SHP77 (cell line): Measurements from ENCODE around the gene ENTPD6.
"Not testable (repeated sequence)": the region's sequence is repeated elsewhere in the genome, so short reads cannot be mapped to it uniquely, and the experiment has no call there.

Source experiments
- DNase-seq, 2 experiments: peaks; one replicate each; lab custom pipeline; 2025; lab: John Stamatoyannopoulos, UW

The ENTPD6 gene

GRCh38 chr20:25223765-25224720, 28.5 kb downstream of the ENTPD6 start:
- DNase-seq = no peak

DNA sequence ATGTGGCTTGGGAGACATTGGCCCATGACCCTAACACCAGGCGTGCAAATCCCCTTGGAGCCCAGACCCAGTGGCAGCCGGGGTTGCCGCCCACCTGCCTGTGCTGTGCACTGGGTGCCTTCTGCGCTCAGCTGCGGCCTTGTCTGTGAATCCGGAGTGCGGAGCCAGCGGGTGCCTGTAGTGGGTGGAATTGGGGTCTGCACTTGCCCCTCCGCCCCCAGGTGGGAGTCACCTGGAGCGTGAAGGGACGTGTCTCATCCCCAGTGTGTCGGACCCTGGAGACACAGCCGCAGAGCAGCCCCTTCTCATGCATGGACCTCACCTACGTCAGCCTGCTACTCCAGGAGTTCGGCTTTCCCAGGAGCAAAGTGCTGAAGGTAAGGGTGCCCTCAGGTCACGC, 29.4 kb downstream of the ENTPD6 start:
- DNase-seq = no peak

GRCh38 chr20:25225642-25226432, 30.3 kb downstream of the ENTPD6 start:
- no peak for DNase-seq

- DNase-seq = no peak
These were observed 31.2 kb downstream of the ENTPD6 start for GRCh38 chr20:25226433-25227316.

DNA sequence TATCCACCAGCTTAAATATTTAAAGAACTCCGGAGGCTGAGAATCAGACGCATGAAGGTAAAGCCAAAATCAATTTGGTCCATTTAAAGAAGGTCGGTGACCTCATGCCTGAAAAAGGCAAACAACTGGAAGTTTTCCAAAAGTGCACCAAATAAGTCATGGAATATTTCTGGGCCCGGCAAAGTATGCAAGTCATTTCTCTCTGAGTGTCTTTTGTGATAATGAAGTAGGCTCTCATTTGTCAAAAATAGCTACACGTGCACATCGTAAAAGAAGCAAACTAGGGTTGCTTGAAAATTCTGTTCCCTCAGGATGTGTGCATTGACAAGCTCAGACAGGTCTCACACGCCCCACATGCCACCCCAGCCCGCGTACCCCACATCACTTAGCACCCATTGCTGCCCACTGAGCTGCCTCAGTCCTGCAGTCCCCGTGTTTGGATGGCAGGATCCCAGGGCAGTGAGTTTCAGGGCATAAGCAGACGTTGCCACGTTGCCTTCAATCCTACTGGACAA, 31.9 kb downstream of the ENTPD6 start:
- DNase-seq = no peak

- no peak for DNase-seq
These were observed 34.1 kb downstream of the ENTPD6 start for GRCh38 chr20:25229486-25230165.

GRCh38 chr20:25230166-25230831, 34.8 kb downstream of the ENTPD6 start:
- DNase-seq = no peak

DNA sequence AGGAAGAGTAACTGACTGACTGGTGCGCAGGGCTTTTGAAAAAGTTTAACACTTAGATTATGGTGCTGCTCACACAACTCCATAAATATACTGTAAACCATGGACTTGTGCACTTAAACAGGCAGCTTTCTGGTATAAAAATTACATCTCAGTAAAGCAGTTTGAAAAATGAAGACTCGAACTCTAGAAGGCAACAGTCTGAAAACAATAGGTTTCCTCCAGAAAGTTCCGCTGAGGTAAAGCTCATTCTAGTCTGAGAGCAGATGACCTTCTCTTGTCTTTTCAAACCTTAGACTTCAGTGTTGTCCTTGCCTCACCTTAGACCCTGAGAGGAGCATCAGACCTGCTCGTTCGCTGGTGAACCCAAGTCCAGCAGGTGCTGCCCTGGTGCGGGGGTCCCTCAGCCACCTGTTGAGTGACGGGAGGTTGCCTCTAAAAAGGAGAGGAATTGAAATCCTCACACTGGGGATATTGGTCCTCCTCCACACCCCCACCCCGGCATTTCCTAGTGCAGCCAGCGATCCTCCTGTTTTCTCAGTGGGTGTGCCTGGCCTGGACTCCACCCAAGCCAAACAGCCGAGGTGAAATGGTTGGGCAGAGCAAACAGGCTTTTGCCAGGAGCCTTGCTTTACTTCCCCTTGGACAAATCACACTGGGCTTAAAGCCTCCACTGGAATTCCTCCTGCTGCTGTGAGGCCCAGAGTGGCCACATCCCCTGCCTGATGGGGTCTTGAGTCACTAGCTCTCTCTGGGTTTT, 37.7 kb downstream of the ENTPD6 start:
- DNase-seq = peak; percentile 61 to 82

GRCh38 chr20:25234009-25234849, 38.7 kb downstream of the ENTPD6 start:
- DNase-seq = not testable (repeated sequence)

DNA sequence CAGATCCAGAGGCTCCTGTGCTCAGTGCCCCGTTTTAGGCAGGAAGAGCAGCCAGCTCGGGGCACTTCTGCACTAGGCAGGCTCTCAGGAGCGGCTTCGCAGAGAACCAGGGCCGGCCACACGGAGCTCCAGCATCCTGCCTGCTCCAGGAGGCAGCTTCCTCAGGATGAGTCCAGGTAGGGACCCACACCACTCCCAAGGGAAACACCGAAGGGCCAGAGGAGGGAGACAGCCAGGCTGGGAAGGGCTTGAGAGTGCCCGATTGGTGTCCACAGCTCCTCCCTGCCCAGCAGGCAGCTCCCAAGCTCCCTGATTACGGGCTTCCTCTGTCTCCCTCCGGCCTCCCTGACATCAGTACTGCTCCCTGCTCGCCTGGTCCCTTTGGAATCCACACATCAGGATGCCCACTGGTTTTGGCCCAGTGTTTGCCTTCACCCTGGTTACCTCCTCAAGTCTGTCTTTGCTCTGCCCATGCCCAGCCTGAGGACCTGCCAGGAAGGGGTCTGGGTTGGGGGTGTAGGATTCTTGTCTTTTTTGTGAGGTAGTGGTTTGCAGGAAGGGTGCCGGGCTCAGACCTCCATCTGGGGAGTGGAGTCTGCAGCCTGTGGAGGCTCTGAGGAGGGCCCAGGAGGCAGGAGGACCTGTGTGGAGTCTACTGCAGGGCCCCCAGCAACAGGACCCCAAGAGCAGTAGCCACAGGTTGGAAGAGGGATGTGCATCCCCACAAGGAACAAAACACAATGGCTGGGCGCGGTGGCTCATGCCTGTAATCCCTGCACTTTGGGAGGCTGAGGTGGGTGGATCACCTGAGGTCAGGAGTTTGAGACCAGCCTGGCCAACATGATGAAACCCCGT, 41.2 kb downstream of the ENTPD6 start:
- no peak for DNase-seq

GRCh38 chr20:25237610-25238318, 42.3 kb downstream of the ENTPD6 start:
- peak; percentile 36 to 55 for DNase-seq

GRCh38 chr20:25238319-25239037, 43.0 kb downstream of the ENTPD6 start:
- no peak for DNase-seq

DNA sequence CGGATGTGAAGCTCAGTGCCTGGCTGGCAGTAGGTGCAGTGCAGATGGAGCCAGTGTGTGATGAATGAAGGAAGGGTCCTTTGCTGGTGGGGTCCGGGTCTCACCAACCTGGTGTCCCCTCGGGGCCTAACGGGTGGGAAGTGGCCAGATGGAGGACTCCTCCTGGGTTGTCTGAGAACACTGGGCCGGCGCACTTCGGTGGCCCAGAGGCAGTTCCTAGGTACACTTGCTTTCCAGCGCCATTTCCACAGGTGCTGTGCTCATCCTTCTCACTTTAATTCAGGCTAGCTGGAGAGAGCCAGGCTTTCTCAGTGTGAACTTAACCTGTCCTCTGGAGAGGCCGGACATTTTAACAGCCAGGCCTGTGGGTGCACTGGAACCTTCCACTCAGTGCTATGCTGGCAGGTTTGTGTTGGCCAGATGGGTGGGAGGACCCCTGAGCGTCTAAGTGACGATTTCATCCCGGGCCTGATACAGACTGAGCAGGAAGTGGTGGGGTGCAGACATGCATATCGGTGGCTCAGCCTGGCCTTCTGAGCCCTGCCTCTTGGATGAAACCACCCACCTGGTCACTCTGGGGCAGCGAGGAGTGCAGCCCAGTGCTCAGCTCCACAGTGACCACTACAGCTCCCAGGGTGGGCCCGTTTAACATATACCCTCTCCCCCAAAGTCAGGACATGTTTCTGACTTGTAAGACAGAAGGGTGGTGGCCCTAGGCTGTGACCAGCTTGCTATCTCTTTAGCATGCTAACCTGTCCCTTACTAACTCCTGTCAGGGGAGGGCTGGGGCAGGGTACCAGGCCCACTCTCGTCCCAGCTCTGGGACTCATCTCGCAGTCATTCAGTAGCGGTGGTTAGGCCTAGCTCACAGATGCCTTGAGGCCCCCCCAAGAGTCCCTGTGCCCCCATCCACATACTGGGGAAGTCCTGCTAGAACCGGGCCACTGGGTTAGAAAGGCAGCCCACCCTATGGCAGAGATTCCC, 44.2 kb downstream of the ENTPD6 start:
- DNase-seq = no peak

GRCh38 chr20:25240851-25241658, 45.5 kb downstream of the ENTPD6 start:
- DNase-seq = not testable (repeated sequence)

- not testable (repeated sequence) for DNase-seq
These were observed 46.1 kb downstream of the ENTPD6 start for GRCh38 chr20:25241659-25241955.
